ENCODE measurements around the gene CHURC1. TPM values are rescaled to one million over a fixed set of nuclear protein-coding genes. Genes with fewer than 3 reads are reported as not detected.
A peak's percentile ranks its signal among the peaks of the same experiment; 100 is the strongest.

CHURC1 gene
- 35.7 and 52.6 TPM in 2 replicates for total RNA-seq

DNA sequence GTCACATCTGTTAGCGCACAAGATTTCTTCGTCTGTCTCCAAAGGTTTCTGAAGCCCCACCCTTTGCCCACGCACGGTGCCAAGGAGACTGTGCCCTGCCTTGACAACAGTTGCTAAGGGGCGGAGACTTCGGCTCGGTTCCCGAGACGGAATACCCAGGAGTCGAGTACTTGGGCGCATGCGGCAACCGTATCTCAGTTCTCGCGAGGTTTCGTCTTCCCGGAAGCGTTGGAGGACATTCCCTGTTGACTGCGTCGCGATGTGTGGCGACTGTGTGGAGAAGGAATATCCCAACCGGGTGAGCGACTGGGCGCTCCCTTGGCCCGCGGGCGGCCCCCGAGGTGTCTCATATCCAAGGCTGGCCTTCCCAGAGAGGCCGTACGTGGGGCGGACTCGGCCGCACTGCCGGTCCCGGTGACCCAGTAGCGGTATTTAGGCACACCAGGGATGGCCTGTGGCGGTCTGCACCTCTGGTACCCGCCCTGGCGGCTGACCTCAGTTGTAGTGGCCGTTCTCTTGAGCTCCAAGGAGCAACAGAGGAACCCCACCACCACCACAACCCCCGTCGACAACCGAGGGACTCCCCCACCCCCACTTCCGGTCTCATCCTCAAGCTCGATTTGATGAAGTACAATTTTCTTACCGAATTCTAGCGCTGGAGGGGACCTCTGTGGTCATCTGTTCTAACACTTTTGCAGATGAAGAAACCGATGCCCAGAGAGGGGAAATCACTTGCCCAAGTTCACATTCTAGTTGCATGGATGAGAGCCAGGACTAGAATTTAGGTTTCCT is at the start of gene CHURC1:
CHURC1 (plus strand) TSS at position 219 of the 792 bp plus-strand sequence; CDS start at position 260, 41 bp downstream.
- DNase-seq (ENCODE audit: low read depth in 2 of 2) = peak; percentile 94 to 97

DNA sequence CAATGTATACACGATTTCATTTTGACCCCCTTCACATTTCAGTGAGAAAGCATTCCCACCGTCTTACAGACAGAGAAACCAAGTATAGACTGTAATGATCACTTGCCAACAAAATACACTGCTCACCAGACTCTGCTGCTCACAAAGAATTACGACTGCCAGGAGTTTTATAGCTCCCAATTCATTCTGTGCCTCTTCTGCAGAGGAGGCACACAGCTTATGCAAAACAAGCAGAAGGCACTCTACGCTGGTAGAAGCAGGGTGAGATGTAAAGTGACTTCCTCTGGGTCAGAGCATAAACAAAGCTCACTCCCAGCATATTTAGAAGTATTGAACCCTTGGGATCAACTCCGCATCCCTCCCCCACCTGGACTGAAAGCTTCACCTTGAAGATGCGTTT is 49.1 kb upstream of the CHURC1 start:
- no peak for DNase-seq (ENCODE audit: low read depth in 2 of 2)

DNA sequence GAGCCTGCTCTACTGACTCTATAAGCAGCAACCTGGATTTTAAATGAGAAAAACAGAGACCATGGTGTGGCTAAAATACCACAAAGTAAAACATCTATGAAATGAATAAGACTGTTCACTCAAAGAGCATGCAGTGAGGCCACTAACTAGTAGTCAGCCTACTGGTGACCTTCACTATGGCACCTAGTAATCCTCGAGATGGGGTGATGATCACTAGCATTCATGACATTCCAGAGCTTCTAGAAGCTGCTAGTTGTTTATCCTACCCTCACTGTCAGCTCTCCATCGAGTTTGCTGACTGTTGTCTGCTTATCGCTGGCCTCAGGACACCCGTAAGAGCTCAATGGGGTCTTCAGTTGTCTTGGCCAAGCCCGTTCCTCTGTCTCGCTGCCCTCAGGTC is 48.3 kb upstream of the CHURC1 start:
- no peak for DNase-seq (ENCODE audit: low read depth in 2 of 2)

DNA sequence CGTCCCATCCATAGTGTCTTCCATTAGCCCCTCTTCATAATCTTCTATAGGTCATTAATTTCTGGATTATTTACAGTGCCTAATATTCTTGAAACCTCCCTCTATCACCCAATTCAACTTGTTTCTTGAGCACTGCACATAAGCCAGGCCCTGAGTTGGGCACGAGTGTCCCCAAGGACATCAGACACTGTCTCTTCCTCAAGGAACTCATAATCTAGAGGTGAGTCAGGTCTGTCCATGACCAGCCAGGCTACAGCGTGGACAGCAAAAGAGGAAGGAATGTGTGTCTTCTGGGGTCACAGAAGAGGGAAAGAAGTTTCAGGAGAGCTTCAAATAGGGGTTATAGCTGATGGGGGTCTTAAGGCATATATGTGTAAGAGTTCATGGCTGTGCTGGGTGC is 47.1 kb upstream of the CHURC1 start:
- DNase-seq (ENCODE audit: low read depth in 2 of 2) = no peak

DNA sequence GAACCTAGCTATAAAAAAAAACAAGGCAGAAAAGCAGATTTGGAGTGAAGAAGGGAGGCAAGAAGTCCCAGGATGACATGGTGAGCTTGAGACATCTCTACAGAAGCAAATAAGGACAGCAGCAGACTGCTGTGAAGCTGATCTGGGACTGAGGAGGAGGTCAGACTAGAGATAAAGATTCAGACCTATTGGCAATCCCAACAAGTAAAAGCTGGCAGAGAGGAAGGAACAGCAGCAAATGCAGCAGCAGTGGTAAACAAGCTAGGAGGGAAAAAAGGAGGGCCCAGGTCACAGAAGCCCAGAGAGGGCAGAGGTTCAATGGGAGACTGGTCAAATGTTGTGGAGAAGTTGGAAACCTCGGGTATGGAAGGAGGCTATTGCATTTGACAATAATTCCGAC is 45.9 kb upstream of the CHURC1 start:
- no peak for DNase-seq (ENCODE audit: low read depth in 2 of 2)

DNA sequence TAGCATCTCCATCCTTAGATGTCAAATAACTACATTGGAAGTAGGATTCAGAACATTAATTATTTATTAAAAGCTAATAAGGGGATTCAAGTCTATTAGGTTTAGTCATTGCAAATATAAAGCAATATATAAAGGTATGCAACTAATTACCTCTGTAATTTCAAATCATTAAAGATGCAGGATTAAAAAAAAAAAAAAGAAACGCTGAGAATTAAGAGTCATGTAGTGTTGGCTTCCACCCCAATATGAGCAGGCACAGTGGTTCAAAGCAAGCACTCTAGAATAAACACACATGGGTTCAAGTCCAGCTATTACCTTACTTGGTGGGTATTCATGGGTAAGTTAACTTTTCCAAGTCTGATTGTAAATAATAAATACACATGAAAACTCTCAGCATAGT is 45.4 kb upstream of the CHURC1 start:
- DNase-seq (ENCODE audit: low read depth in 2 of 2) = no peak

DNA sequence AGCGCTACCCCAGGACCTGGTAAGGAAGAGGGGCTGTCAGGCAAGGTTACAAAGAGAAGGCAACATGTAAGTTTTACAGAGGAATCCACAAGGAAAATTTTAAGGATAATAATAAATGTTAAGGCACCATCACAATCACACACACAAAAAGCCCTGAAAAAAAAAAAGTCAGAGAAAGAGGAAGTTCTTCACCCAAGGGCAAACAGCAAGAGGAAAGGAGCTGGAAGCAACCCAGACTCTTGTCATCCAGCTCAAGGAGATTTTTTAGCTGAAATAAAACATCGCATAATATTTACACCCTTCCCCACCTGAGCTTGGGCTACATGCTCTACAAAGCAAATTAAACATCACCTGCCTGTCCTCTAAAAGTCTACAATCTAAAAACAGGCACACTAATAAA is 44.1 kb upstream of the CHURC1 start:
- no peak for DNase-seq (ENCODE audit: low read depth in 2 of 2)

DNA sequence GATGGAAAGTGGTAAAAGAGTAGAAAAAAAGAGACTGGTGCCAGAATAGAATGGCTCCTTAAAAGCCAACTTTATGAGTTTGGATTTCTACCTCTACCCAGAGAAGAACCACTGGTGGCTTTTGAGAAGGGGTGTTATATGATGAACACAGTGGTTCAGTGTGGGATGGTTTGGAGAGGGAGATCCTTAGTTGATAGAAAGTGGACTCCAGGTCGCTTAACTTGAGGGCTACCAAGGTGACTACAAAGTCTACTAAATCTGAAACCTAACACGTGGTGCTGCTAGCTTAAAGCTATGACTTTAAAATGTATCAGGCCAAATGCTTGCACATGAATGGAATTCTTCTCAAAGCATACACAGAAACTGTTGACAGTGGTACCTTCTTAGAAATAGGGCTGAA is 42.9 kb upstream of the CHURC1 start:
- DNase-seq (ENCODE audit: low read depth in 2 of 2) = no peak

DNA sequence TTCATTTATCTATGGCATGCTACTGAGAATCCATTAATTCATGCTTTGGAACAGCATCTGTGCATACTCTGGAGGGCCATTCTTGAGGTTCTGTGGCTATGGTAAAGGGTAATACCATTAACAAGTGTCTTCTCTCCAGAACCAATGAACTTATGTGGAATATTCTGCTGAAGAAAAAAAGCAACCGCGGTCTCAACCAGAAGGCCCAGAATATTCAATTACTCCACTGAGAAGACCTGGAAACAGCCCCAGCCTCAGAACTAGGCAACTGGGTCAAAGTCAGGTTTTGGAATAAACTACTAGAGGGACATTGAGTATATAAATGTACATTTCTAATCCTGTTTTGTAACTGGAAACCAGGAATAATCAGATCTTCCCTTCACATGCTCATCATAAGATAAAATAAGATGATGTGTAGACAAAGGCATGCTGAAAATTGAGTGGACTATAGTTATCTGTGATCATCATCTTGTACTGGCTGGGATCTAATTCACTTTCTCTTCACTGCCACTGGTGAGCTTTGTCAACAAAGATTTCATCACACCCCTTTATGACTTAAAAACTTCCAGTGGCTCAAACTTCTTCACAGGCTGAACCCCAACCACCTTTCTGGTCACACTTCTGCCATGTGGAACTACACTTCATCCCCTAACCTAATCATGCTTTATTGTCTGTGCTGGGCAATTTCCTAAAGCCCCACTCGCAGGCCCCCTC is 40.6 kb upstream of the CHURC1 start:
- DNase-seq (ENCODE audit: low read depth in 2 of 2) = no peak

DNA sequence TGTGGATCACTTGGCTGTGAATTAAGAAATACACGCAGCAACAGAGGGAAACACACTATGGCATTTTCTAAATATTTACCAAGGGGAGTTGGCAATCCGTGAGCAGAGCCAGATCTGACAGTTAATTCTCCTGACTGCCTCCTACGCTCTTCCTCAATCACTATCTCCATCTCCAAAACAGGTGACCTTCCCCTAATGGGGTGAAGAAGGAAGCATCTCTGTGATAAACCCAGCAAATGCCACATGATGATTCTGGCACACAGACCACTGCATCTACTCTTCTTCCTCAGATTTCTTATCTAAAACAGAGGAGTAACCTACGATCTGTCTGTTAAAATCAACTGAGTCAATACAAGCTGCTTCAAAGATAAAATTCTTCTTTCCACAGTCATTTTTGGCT is 38.9 kb upstream of the CHURC1 start:
- no peak for DNase-seq (ENCODE audit: low read depth in 2 of 2)

DNA sequence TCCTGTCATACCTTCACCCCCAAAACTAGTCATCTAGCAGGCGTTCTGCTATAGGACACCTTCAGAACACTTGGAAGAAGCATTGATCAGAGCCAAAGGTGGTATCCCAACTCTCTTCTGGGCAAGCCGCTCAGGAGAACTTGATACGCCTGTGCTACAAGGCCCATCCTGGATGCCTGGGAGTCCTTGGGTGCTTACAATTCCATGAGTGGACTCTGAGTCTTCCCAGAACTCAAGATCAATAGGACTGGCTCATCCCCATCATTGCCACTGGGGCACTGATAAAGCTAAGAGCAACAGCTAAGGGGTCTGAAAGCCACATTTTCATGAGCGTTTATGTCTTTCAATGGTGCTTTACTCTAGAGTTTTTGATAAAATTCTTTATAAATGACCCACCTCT is 36.4 kb upstream of the CHURC1 start:
- no peak for DNase-seq (ENCODE audit: low read depth in 2 of 2)

DNA sequence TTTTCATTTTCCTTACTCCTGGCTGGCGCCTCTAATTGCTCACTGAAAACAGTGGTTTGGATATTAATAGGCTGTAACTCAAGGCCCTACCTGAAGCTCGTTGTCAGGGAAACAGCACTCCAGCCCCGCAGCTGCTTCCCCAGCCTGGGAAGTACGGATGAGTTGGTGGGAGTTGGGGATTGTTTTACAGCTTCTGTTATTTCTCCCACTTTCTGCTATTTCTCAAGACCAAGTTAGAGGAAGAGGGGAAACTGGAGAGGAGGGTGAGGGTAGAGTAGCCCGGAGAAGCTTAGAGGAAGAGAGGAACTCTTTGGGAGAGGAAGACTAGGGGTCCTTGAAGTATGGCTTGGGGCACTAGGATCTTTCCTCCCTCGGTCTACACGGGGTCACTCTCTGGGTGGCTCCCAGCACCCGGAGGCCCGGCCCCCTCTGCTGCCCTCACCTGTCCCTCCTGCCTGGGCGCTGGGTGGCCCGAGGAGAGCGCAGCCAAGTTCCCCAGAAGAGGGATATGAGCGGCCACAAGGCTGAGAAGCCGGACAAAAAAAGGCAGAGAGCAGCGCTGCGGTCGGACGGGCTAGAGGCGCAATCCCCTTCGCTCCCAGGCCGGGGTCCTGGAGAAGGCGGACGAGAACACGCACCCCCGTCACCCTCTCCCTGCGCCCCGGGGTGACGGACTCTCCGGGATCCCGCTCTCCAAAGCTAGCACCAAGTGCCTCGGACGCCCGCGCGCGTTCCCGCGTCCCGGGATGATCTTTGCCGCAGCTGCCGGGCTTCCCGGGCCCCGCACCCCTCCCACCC is 35.2 kb upstream of the CHURC1 start:
- no peak for DNase-seq (ENCODE audit: low read depth in 2 of 2)

DNA sequence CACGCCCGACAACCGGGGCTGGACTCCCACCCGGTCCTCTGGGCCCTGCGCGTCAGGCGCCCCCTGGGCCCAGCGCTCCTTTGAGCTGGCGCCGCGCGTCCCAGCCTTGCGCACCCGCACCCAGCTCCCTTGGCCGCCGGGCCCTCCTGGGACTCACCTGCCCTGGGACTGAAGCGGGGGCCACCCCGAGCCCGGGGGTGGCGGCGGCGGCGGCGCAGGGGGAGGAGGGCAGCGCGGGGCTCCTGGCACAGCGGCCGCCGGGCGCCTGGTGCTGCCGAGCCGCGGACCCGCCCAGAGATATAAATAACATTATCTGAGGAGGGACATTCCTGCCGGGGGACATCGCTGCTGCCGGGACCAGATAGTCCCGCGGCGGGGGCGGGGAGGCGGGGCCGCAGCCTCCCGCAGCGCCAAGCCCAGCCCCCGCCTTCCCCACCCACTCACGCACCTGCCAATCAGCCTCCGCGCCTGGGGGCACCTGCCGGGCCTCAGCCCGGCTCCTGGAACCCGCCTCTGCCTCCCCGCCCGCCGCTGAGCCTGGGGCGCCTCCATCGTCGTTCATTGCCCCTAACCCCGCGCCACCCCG is 34.5 kb upstream of the CHURC1 start, which contains the start of gene SPTB:
SPTB (minus strand) TSS at position 273 of the 586 bp plus-strand sequence. CDS start 56,813 bp downstream, outside the sequence.
- peak in 1 of 2 donors; percentile 9 for DNase-seq (ENCODE audit: low read depth in 2 of 2)

DNA sequence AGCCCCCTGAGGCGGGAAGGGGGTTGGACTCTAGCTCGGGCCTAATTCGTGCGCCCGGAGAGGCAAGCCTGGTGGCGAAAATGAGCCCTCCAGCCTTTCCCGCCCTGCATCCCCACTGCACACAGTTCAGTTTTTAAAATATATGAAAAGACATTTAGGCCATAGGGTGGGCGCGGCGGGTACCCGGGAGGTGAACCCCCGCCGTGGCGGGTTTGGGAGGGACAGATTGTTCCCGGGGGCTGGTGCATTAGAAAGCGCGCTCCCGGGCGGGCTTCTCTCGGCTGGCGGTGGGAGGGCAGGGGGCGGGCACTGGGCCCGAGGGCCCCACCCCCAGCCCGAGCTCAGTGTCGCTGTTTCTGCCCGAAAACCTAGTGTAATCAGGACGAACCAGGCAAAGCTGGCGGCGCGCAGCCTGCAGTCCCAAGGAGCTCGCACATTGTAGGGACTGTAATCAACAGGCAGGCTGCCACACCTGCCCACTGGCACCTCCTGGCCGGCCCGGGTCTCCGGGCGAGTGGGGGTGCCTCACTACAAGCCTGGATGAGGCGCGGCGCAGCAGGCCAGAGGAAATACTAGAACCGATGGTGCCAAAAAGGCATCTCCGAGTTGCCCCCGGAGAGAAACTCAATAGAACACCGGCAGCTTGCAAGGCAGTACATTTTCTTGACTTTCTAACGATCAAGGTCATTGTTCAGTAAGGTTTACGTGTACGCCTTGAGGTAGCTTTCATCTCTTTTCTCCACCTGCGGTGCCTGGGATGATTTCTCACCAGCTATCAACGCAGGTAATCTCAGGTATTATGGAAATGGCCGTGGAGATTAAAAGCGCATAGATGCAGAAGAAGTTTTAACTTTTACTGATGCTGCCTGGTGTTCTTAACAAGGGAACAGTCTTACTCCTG is 33.8 kb upstream of the CHURC1 start:
- peak in 1 of 2 donors; percentile 34 for DNase-seq (ENCODE audit: low read depth in 2 of 2)

DNA sequence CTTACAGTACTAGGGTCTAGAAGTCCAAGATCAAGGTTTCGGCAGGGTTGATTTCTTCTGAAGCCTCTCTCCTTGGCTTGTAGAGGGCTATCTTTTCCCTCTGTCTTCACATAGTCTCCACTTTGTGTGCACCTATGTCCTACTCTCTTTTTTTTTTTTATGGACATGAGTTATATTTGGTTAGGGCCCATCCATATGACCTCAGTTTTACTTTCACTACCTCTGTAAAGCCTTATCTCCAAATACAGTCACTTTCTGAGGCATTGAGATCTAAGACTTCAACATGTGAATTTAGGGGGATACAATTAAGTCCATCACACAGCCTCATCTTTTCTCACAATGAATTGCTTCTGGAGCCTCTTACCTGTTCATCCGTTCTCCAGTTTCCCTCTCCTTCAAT is 28.7 kb upstream of the CHURC1 start:
- DNase-seq (ENCODE audit: low read depth in 2 of 2) = no peak

DNA sequence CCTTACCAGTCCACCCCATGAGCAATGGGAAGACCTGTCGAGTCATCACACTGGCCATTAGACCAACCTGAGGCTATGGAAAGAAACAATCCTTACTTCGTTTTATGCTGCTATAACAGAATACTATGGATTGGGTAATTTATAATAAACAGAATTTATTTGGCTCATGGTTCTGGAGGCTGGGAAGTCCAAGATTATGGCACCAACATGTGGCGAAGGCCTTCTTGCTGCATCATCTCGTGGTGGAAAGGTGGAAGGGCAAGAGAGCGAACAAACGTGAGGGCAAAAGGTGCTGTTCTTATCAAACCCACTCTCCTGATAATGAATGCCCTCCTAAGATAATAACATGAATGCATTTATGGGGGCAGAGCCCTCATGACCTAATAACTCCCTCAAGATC is 24.9 kb upstream of the CHURC1 start:
- DNase-seq (ENCODE audit: low read depth in 2 of 2) = no peak

DNA sequence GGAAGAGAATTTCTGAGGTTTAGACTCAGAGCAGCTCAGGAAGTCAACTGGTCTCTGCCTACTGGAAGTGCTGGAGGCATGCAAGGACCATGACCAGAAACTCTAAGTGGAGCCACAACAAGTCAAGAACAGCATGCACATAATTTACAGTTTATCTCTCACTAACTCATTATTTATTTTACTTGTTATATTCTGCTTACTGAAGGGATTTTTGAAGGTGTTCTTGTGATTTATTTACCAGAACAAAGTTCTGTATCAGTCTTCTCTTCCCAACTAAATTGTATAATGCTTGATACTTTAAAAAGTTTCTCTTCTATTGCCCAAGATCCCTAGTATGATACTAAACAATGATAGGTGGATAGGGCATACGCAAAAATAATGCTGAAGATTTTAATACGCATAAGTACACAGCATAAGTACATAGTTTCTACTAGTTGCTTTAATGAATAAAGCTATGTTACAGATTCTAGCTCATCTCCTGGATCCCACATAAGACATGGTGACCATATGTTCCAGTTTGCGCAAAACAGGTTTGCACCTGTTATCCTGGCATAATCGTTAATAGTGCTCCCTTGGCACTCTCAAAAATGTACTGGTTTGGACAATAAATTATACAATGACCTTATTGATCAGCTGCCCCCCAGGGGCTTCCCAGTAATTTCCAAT is 22.9 kb upstream of the CHURC1 start:
- no peak for DNase-seq (ENCODE audit: low read depth in 2 of 2)

DNA sequence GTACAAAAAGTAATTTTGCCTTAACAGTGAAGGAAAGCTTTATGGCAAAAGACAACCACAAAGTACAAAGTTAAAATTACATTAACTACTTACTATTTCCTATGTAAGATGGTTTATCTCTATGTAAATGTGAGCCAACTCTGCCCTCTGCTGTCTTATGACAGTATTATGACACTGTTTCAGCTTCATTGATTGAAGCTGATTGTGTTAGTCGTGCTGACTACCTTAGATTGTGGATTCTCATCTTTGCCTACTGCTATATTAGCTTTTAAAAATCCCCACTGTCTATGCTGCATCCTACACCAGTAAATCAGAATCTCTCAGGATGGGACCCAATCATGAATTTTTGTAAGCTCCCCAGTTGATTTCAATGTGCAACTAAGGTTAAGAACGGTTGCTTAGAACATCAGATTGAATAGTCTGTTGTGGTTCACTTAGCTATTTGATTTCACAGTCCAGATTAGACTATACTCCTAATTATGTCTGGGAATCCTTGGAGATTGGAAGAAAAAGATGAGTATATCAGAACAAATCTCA is 22.3 kb upstream of the CHURC1 start:
- peak; percentile 70 to 75 for DNase-seq (ENCODE audit: low read depth in 2 of 2)

DNA sequence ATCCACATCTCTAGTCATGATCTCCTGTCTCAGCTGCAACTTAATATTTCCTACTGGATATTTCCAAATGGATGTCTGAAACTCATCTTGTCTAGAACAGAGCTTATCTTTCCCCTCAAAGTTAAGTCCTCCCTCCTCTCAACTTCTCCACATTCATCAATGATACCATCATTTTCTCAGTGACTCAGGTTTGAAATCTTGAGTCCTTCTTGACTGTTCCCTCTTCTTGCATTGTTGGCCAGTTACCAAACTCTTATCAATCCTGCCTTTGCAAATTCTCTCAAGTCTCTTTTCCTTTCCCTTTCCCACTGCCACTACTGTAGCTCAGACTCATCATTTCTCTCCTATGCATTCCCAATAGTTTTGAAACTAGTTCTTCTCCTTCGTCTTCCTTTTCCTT is 14.3 kb upstream of the CHURC1 start:
- no peak for DNase-seq (ENCODE audit: low read depth in 2 of 2)

DNA sequence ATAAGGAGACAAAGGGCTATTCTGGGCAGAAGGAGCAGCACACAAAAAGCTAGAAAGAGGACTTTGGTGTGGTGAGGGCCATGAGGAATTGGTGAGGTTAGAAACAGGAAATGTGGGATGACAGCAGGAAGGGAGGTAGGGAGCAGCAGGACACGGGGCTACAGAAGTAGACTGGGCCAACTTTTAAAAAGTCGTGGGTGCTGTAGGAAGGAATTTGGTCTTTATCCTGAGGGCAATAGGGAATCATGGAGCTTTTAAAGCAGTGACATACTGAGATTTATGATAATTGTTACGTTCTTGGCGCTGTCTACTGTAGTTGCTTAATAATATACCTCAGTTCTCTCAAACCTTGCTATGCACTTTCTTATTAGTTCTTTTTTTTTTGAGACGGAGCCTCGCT is 8.2 kb upstream of the CHURC1 start:
- no peak for DNase-seq (ENCODE audit: low read depth in 2 of 2)
